Measurements from ENCODE around the gene NOTCH1.

NOTCH1 gene

DNA sequence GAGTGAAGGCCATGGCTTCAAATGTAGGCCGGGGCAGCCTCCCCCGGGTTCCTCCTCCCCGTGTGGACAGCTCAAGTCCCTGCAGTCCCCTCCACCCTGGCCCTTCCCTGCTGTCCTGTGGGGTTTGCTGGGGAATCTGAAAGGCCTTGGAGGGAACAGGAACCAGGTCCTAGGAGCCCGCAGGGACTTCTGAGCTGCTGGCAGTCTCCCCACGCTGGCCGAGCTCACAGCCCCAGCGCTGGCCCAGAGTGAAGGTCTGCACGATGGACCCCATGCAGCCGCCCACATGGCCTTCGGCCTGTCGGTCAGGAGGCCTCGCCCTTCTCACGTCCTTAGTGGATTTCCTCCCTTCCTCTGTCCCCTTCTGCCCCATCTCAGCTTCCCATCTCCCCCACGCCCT, 25.7 kb upstream of the NOTCH1 start:
- no peak overlapping the region for H3K4me3 ChIP-seq (ENCODE audit: control insufficient read depth, low read depth, low read length)
- no peak for DNase-seq (ENCODE audit: low read depth)
- TF ChIP-seq, protein P1, sequence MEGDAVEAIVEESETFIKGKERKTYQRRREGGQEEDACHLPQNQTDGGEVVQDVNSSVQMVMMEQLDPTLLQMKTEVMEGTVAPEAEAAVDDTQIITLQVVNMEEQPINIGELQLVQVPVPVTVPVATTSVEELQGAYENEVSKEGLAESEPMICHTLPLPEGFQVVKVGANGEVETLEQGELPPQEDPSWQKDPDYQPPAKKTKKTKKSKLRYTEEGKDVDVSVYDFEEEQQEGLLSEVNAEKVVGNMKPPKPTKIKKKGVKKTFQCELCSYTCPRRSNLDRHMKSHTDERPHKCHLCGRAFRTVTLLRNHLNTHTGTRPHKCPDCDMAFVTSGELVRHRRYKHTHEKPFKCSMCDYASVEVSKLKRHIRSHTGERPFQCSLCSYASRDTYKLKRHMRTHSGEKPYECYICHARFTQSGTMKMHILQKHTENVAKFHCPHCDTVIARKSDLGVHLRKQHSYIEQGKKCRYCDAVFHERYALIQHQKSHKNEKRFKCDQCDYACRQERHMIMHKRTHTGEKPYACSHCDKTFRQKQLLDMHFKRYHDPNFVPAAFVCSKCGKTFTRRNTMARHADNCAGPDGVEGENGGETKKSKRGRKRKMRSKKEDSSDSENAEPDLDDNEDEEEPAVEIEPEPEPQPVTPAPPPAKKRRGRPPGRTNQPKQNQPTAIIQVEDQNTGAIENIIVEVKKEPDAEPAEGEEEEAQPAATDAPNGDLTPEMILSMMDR (IDR thresholded peaks at IDR 0.05; ENCODE audit: control insufficient read depth, insufficient read depth, low read depth, low read length, missing control alignments), result no peak

DNA sequence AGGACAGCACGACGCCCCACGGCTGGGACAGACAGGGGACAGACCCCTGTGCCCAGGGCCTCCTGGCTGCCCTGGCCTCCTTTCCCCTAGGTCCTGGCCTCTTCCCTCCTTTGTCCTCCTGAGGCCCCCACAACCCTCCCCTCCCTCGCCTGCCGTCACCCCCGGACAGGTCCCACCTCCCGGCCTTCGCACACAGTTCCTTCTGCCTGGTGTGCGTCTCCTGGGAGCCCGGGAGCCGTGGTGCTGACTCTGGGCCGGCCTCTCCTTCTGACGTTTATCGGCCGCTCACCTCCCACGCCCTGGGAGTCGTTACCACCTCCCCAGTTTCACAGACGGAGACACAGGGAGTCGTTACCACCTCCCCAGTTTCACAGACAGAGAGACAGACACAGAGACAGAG, 25.1 kb upstream of the NOTCH1 start:
- no peak for DNase-seq (ENCODE audit: low read depth)
- TF ChIP-seq, protein P1 (IDR thresholded peaks at IDR 0.05; ENCODE audit: control insufficient read depth, insufficient read depth, low read depth, low read length, missing control alignments), result no peak

DNA sequence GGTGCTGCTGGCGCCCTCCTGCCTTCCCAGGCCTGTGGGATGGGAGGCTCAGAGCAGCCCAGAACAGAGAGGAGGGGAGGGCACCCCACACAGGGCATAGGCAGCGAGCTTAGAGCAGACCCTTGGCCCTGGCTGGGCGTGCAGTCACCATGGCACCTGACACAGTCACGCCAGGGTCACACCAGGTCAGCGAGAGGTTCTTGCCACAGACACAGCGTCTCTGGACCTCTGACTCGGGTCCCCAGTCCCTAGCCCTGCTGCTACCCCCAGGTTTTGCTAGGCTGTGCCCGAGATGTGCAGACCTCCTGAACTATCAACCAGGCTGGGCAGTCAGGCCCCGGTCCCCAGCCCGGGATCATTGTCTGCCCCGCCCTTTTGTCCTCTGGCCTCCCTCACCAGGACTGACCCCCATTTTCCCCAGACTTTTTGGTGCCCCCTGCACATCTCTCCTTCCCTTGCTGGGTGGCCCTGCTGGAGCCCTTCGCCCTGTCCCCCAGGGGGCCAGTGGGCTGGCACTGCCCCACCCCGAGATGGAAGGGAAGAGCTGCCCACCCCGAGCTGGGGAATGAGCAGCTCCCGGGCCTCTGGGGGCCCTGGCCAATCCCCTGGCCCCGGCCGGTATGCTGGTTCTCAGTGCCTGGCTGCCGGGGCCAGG, 24.5 kb upstream of the NOTCH1 start:
- TF ChIP-seq, protein P1 (IDR thresholded peaks at IDR 0.05; ENCODE audit: control insufficient read depth, insufficient read depth, low read depth, low read length, missing control alignments), result no peak
- H3K4me3 ChIP-seq (ENCODE audit: control insufficient read depth, low read depth, low read length), result no peak overlapping the region
- DNase-seq (ENCODE audit: low read depth), result no peak

More for the DNA sequence above, 25.1 kb upstream of the NOTCH1 start:
- no peak overlapping the region for H3K4me3 ChIP-seq (ENCODE audit: control insufficient read depth, low read depth, low read length)

DNA sequence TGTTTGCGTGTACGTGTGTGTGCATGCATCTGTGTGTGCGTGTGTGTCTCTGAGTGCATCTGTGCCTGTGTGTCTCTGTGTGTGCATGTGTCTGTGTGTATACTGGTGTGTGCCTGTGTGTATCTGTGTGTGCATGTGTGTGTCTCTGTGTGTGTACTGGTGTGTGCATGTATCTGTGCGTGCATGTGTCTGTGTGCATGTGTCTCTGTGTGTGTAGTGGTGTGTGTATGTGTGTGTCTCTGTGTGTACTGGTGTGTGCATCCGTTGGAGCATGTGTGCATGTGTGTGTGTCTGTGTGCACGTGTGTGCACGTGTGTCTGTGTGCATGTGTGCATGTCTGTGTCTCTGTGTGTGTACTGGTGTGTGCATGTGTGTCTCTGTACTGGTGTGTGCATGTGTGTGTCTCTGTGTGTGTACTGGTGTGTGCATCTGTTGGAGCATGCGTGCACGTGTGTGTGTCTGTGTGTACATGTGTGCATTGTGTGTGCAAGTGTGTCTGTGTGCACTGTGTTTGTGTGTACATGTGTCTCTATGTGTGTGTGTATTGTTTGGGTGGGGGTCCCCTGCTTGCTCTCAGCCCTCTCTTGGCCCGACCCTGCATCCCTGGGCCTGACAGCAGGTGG, 23.8 kb upstream of the NOTCH1 start:
- DNase-seq (ENCODE audit: low read depth), result no peak
- TF ChIP-seq, protein P1 (IDR thresholded peaks at IDR 0.05; ENCODE audit: control insufficient read depth, insufficient read depth, low read depth, low read length, missing control alignments), result no peak
- no peak overlapping the region for H3K4me3 ChIP-seq (ENCODE audit: control insufficient read depth, low read depth, low read length)

DNA sequence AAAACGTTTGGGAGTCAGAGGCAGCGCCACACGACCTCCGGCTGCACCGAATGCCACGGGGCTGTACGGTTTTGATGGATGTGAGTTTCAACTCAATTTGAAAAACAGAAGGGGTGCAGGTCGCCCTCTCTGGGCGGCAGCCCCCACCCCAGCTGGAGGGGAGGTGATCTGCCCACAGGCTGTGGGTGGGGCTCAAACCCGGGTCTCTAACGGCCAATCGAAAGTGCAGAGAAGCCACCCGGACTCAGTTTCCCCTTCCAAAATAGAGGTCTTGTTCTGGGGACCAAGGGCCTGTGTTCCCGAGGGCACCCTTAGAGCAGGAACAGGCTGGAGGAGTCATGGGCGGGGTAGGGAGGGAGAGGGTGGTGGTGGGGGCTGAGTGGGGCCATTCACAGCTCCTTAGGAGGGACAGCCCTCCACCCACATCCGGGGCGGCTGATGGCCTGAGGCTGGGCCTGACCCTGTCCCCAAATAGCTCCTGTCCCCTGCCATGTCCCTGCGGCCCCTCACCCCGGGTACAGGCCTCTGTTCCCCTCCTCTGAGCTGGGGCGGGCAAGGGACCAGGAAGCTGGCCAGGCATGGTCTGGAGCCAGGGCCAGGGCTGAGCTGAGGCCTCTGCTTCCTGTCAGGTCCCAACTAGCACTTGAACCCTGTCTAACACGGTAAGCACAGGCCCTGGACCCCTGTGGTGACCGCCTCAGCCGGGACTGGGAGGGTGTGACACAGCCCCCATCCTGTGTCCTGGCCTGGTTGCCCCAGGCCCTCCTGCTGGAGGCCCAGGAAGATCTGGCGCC, 22.6 kb upstream of the NOTCH1 start:
- TF ChIP-seq, protein P1 (IDR thresholded peaks at IDR 0.05; ENCODE audit: control insufficient read depth, insufficient read depth, low read depth, low read length, missing control alignments), result no peak
- H3K4me3 ChIP-seq (ENCODE audit: control insufficient read depth, low read depth, low read length), result no peak overlapping the region
- no peak for DNase-seq (ENCODE audit: low read depth)

DNA sequence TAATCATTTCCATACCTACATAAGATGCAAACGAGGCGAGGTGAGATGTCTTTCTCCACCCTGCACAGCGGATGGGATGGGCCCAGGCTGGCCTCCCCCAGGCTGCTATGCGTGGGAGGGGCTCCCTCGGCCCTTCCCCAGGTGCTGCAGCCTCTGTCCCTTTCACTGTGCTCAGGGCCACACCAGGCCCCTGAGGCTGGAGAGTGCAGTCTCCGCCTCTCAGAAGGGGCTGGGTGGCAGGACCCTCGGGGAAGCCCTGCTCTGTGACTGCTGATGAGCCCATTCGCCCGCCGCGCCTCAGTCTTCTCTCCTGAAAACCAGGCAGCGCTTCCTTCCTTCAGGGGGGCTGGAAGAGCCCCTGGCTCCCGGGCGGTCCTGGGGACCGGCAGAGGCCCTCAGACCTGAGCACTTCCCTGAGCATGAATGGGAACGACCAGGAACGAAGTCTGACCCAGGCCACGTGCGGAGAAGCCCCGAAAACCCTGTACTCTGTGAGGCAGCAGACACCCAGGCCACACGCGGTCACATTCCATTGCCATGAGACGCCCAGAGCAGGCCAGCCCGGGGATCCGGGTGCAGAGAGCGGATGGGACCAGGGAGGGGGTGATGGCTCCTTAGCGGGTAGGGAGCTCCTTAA, 21.9 kb upstream of the NOTCH1 start:
- DNase-seq (ENCODE audit: low read depth), result no peak
- H3K4me3 ChIP-seq (ENCODE audit: control insufficient read depth, low read depth, low read length), result no peak overlapping the region
- TF ChIP-seq, protein P1 (IDR thresholded peaks at IDR 0.05; ENCODE audit: control insufficient read depth, insufficient read depth, low read depth, low read length, missing control alignments), result no peak

Data from AG09309 (cell line).